ENCODE measurements around the gene FBXO38.

DNA sequence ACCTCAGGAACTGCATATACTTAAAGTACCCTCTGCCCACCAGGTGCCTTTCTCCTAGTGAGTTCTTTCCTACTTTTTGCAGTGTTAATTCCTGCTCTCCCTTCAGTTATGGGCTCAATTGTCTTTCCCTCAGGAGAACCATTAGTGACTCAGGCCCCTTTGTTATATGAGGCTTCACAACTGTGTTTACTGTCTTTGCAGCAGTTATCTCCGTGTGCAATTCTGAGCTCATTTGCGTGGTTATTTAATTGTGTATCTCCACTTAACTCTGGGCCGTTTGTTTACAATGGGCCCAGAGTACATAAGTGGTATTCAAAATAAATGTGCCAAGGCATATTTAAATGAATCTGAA, 9.6 kb downstream of the FBXO38 start:
- TF ChIP-seq, protein P1, sequence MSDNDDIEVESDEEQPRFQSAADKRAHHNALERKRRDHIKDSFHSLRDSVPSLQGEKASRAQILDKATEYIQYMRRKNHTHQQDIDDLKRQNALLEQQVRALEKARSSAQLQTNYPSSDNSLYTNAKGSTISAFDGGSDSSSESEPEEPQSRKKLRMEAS (IDR thresholded peaks at IDR 0.05): no peak
- TF ChIP-seq TAF1 (IDR thresholded peaks at IDR 0.05; ENCODE audit: low read depth) (no peak), EP300 (IDR thresholded peaks at IDR 0.05; ENCODE audit: borderline replicate concordance) (no peak), EGR1 (IDR thresholded peaks at IDR 0.05) (no peak), CEBPB (IDR thresholded peaks at IDR 0.05) (no peak), NFIC (IDR thresholded peaks at IDR 0.05) (no peak), YY1 (IDR thresholded peaks at IDR 0.05; ENCODE audit: low read depth) (no peak), ZBTB7A (IDR thresholded peaks at IDR 0.05; ENCODE audit: low read depth) (no peak), TEAD4 (IDR thresholded peaks at IDR 0.05) (no peak), RAD21 (IDR thresholded peaks at IDR 0.05; ENCODE audit: low read depth) (no peak)
- TF ChIP-seq, protein P2, sequence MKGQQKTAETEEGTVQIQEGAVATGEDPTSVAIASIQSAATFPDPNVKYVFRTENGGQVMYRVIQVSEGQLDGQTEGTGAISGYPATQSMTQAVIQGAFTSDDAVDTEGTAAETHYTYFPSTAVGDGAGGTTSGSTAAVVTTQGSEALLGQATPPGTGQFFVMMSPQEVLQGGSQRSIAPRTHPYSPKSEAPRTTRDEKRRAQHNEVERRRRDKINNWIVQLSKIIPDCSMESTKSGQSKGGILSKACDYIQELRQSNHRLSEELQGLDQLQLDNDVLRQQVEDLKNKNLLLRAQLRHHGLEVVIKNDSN (IDR thresholded peaks at IDR 0.05): no peak
- TF ChIP-seq, protein P3, sequence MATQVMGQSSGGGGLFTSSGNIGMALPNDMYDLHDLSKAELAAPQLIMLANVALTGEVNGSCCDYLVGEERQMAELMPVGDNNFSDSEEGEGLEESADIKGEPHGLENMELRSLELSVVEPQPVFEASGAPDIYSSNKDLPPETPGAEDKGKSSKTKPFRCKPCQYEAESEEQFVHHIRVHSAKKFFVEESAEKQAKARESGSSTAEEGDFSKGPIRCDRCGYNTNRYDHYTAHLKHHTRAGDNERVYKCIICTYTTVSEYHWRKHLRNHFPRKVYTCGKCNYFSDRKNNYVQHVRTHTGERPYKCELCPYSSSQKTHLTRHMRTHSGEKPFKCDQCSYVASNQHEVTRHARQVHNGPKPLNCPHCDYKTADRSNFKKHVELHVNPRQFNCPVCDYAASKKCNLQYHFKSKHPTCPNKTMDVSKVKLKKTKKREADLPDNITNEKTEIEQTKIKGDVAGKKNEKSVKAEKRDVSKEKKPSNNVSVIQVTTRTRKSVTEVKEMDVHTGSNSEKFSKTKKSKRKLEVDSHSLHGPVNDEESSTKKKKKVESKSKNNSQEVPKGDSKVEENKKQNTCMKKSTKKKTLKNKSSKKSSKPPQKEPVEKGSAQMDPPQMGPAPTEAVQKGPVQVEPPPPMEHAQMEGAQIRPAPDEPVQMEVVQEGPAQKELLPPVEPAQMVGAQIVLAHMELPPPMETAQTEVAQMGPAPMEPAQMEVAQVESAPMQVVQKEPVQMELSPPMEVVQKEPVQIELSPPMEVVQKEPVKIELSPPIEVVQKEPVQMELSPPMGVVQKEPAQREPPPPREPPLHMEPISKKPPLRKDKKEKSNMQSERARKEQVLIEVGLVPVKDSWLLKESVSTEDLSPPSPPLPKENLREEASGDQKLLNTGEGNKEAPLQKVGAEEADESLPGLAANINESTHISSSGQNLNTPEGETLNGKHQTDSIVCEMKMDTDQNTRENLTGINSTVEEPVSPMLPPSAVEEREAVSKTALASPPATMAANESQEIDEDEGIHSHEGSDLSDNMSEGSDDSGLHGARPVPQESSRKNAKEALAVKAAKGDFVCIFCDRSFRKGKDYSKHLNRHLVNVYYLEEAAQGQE (IDR thresholded peaks at IDR 0.05; ENCODE audit: low read depth): no peak

Measured in Ishikawa (cell line).